ENCODE data around the gene ZNF536.

Gene ZNF536

DNA sequence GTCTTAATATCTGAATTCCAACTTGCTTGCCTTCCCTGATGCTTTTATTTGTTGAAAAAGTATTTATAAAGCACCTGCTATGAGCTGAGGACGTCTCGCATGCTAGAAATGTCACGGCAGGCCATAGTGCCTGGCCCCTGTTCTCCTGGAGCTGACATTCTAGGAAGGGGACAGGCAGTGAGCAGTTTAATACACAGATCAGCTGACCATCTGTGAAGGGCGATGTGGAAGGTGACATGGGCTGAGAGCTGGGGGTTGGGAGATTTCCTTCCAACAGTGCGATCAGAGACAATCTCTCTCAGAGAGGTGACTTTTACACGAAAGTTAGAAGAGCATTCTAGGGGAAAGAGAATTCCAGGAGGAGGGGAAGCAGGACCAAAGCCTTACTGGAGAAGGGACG lies 153.2 kb downstream of the ZNF536 start:
- Histone ChIP-seq H3K27ac (replicated peaks) (no peak overlapping the region), H3K4me3 (replicated peaks; ENCODE audit: insufficient read depth, low read length) (no peak overlapping the region), H3K27me3 (ENCODE audit: insufficient read depth, poor library complexity, severe bottlenecking) (no peaks in the 10 kb centered on the region)
- TF ChIP-seq GABPA (IDR thresholded peaks at IDR 0.05; ENCODE audit: low read depth) (no peak), SPI1 (IDR thresholded peaks at IDR 0.05; ENCODE audit: borderline replicate concordance, low read depth) (no peak), POLR2AphosphoS5 (IDR thresholded peaks at IDR 0.05; ENCODE audit: low read depth) (no peak)
- TF ChIP-seq, protein P1, sequence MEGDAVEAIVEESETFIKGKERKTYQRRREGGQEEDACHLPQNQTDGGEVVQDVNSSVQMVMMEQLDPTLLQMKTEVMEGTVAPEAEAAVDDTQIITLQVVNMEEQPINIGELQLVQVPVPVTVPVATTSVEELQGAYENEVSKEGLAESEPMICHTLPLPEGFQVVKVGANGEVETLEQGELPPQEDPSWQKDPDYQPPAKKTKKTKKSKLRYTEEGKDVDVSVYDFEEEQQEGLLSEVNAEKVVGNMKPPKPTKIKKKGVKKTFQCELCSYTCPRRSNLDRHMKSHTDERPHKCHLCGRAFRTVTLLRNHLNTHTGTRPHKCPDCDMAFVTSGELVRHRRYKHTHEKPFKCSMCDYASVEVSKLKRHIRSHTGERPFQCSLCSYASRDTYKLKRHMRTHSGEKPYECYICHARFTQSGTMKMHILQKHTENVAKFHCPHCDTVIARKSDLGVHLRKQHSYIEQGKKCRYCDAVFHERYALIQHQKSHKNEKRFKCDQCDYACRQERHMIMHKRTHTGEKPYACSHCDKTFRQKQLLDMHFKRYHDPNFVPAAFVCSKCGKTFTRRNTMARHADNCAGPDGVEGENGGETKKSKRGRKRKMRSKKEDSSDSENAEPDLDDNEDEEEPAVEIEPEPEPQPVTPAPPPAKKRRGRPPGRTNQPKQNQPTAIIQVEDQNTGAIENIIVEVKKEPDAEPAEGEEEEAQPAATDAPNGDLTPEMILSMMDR (IDR thresholded peaks at IDR 0.05; ENCODE audit: insufficient read depth, low read length) = no peak
- TF ChIP-seq, protein P2, sequence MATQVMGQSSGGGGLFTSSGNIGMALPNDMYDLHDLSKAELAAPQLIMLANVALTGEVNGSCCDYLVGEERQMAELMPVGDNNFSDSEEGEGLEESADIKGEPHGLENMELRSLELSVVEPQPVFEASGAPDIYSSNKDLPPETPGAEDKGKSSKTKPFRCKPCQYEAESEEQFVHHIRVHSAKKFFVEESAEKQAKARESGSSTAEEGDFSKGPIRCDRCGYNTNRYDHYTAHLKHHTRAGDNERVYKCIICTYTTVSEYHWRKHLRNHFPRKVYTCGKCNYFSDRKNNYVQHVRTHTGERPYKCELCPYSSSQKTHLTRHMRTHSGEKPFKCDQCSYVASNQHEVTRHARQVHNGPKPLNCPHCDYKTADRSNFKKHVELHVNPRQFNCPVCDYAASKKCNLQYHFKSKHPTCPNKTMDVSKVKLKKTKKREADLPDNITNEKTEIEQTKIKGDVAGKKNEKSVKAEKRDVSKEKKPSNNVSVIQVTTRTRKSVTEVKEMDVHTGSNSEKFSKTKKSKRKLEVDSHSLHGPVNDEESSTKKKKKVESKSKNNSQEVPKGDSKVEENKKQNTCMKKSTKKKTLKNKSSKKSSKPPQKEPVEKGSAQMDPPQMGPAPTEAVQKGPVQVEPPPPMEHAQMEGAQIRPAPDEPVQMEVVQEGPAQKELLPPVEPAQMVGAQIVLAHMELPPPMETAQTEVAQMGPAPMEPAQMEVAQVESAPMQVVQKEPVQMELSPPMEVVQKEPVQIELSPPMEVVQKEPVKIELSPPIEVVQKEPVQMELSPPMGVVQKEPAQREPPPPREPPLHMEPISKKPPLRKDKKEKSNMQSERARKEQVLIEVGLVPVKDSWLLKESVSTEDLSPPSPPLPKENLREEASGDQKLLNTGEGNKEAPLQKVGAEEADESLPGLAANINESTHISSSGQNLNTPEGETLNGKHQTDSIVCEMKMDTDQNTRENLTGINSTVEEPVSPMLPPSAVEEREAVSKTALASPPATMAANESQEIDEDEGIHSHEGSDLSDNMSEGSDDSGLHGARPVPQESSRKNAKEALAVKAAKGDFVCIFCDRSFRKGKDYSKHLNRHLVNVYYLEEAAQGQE (IDR thresholded peaks at IDR 0.05; ENCODE audit: insufficient replicate concordance, low read depth) = no peak
- DNase-seq (ENCODE audit: low read depth in 1 of 2, low spot score in 1 of 2) = no peak

DNA sequence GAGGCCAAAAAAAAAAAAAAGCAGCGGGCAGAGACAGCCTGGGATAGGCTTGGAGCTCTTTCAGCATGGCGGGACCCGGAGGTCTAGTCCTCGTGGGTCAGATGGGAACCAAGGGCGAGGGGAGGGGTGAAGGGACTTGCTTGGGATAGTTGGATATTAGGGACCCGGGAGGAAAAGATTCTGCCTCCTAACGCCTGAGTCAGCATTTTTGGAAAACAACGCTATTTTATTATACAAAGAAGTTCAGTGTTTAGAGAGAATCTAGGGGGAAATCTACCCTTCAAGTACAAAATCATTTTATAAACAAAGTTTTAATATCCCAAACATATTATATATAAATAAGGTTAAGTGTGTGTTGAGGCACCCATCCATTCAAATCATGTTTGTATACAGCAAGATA lies 156.7 kb downstream of the ZNF536 start:
- H3K4me3 ChIP-seq (replicated peaks; ENCODE audit: insufficient read depth, low read length) = no peak overlapping the region
- no peaks in the 10 kb centered on the region for H3K27me3 ChIP-seq (ENCODE audit: insufficient read depth, poor library complexity, severe bottlenecking)
- TF ChIP-seq POLR2AphosphoS5 (IDR thresholded peaks at IDR 0.05; ENCODE audit: low read depth) = no peak
- TF ChIP-seq GABPA (IDR thresholded peaks at IDR 0.05; ENCODE audit: low read depth) = no peak
- no peak for TF ChIP-seq SPI1 (IDR thresholded peaks at IDR 0.05; ENCODE audit: borderline replicate concordance, low read depth)
- TF ChIP-seq, protein P1 (IDR thresholded peaks at IDR 0.05; ENCODE audit: insufficient read depth, low read length) = no peak
- TF ChIP-seq, protein P2 (IDR thresholded peaks at IDR 0.05; ENCODE audit: insufficient replicate concordance, low read depth) = no peak
- DNase-seq (ENCODE audit: low read depth in 1 of 2, low spot score in 1 of 2) = no peak
- no peak overlapping the region for H3K27ac ChIP-seq (replicated peaks)

DNA sequence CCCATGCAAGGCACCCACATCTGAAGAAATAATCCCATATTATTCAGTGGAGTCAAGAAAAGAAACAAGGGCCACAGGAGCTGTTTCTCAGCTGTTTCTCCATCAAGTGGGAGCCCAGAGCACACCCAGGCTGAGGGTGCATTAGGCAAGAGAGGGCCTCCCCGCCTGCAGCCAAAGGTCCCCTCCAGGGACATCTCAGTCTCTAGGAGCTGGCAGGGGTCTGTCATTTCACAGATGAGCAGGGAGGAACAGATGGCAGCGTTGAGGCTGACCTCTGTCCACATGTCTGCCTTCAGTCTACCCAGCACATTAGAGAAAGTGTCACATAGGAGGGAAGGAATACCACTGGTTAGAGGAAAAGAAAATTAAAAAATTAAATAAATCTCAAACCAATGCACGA lies 157.7 kb downstream of the ZNF536 start:
- TF ChIP-seq GABPA (IDR thresholded peaks at IDR 0.05; ENCODE audit: low read depth) (no peak), SPI1 (IDR thresholded peaks at IDR 0.05; ENCODE audit: borderline replicate concordance, low read depth) (no peak)
- TF ChIP-seq, protein P1 (IDR thresholded peaks at IDR 0.05; ENCODE audit: insufficient read depth, low read length) = no peak
- TF ChIP-seq, protein P2 (IDR thresholded peaks at IDR 0.05; ENCODE audit: insufficient replicate concordance, low read depth) = no peak
- no peak for DNase-seq (ENCODE audit: low read depth in 1 of 2, low spot score in 1 of 2)
- H3K27me3 ChIP-seq (ENCODE audit: insufficient read depth, poor library complexity, severe bottlenecking) = no peaks in the 10 kb centered on the region
- H3K4me3 ChIP-seq (replicated peaks; ENCODE audit: insufficient read depth, low read length) = no peak overlapping the region
- H3K27ac ChIP-seq (replicated peaks) = no peak overlapping the region

Data from HL-60 (cell line).